Fibroblast of mammary gland (primary cell): ENCODE data around the gene HNRNPC.

ENCODE experiments used
- DNase-seq: peaks from one replicate; pipeline ENCODE4 v3.0.0-alpha.2; 2010; ENCODE audit warnings: low read depth
- H3K4me3 ChIP-seq: 2 replicates; pipeline ENCODE4 v1.5.1; 2011; ENCODE audit warnings: low read depth, mild to moderate bottlenecking, low read length, moderate library complexity; ENCODE audit not compliant: control insufficient read depth
- TF ChIP-seq, protein P1 (sequence below): conservative IDR thresholded peaks from 2 replicates; pipeline ENCODE4 v1.5.1; 2011; ENCODE audit warnings: low read depth, low read length, inconsistent platforms; ENCODE audit not compliant: control insufficient read depth, insufficient read depth

The HNRNPC gene

DNA sequence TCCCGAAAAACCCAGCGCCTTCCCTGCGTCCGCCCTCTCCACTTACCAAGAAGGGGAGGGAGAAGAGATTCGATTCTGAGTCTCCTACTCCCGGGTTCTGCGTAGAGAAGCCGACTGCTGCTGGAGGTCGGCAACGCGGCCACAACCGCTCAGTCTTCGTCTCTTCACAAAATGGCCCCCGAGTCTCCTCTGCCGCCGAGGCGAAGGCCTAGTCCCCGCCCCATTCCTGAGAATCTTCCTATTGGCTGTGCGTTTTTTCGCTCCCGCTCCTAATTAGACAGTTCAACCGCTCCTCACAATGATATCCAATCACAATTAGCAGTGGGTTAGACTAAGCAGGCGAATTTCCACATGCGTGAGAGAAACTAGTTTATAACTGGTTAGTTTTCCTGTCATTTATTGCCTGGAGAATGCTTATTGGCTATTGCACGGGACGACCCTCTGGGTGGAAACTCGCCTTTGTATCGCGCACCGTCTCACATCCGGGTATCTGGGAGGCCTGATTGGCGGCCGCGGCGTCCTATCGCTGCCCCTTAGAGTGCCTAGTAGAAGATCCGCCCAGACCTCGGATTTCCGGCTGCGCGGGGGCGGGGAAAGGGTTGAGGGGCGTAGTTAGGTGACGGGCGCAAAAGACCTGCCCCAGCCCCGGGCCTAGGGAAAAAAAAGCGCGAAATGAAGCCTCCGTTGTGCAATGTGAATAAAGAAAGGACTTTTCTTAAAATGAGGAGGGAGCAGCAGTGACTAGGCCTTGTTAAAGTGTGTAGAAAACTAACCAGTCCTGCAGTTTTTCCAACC is at the start of gene HNRNPC:
Gene HNRNPC, minus strand, starts transcription at position 191 of the 795 bp plus-strand sequence. CDS start 35,249 bp downstream, outside the sequence.
- peak; percentile 100 for DNase-seq
- TF ChIP-seq, protein P1, sequence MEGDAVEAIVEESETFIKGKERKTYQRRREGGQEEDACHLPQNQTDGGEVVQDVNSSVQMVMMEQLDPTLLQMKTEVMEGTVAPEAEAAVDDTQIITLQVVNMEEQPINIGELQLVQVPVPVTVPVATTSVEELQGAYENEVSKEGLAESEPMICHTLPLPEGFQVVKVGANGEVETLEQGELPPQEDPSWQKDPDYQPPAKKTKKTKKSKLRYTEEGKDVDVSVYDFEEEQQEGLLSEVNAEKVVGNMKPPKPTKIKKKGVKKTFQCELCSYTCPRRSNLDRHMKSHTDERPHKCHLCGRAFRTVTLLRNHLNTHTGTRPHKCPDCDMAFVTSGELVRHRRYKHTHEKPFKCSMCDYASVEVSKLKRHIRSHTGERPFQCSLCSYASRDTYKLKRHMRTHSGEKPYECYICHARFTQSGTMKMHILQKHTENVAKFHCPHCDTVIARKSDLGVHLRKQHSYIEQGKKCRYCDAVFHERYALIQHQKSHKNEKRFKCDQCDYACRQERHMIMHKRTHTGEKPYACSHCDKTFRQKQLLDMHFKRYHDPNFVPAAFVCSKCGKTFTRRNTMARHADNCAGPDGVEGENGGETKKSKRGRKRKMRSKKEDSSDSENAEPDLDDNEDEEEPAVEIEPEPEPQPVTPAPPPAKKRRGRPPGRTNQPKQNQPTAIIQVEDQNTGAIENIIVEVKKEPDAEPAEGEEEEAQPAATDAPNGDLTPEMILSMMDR: no peak
- peak within 1 kb of the TSS; percentile 100 for H3K4me3 ChIP-seq

DNA sequence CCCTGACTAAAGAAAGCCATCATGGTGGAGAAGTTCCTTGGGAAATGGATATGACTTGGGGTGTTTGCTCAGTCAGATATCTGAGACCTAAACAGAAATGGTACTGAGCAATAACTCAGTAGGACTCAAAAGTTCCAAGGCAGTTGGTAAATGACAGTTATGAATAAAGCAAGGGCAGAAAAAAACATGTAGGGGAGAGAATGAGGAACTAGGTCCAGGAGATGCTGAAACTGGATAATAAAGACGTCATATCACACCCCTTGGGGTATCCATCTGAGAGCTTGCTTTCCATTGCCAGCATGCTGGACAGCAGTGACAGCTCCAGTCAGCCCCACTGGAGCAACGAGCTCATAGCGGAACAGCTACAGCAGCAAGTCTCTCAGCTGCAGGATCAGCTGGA is 48.2 kb upstream of the HNRNPC start:
- no peak overlapping the region for H3K4me3 ChIP-seq
- DNase-seq: no peak
- TF ChIP-seq, protein P1: no peak

DNA sequence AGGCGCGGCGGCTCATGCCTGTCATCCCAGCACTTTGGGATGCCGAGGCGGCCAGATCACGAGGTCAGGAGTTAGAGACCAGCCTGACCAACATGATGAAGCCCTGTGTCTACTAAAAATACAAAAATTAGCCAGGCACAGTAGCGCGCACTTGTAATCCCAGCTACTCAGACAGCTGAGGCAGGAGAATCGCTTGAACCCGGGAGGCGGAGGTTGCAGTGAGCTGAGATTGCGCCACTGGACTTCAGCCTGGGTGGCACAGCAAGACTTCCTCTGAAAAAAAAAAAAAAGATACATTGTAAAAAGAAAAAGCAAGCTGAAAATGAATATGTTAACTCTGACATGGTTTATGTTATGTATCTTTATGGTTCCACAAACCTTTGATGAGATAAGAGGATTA is 44.3 kb upstream of the HNRNPC start:
- TF ChIP-seq, protein P1: no peak
- no peak overlapping the region for H3K4me3 ChIP-seq
- DNase-seq: no peak

DNA sequence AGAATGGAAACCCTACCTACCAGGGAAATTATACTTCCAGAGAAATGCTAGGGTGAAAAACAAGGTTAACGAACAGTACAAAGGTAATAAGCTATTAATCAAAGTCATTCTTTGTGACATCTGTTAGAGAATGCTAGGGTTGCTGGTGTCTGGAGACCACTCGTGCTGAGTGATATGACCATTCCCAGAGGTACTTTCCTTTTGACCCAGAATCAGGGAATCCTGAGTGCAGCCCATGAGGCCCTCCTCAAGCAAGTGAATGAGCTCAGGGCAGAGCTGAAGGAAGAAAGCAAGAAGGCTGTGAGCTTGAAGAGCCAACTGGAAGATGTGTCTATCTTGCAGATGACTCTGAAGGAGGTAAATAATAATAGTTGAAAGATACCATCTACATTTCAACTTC is 42.4 kb upstream of the HNRNPC start:
- H3K4me3 ChIP-seq: no peak overlapping the region
- TF ChIP-seq, protein P1: no peak
- no peak for DNase-seq

DNA sequence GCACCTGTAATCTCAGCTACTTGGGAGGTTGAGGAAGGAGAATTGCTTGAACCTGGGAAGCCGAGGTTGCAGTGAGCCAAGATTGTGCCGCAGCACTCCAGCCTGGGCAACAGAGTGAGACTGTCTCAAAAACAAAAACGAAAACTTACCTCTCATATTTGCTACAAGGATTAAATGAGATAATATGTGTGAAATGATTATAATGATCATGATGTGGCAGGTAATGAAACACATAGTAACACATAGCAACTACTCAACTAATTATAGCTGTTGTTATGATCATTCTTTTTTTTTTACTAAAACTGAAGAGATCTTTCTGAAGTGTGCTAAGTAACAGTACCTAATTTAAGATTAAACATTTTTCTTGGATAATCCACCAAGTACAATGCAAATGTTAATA is 40.7 kb upstream of the HNRNPC start:
- no peak for DNase-seq
- TF ChIP-seq, protein P1: no peak
- H3K4me3 ChIP-seq: no peak overlapping the region

DNA sequence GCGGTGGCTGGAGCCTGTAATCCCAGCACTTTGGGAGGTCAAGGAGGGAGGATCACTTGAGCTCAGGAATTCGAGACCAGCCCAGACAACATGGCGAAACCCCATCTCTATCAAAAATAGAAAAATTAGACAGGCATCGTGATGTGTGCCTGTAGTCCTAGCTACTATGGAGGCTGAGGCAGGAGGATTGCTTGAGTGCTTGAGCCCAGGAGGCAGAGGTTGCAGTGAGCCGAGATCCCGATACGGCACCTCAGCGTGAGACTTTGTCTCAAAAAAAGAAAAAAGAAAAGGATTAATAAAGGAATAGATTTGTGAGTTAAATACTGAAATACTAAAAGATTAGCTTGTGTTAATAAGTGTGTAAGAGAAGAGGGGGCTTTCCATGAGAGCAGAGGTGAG is 40.0 kb upstream of the HNRNPC start:
- no peak for DNase-seq
- H3K4me3 ChIP-seq: no peak overlapping the region
- TF ChIP-seq, protein P1: no peak
